GM19438 (cell line): Measurements from ENCODE around the gene SLC35B4.
"Not testable (repeated sequence)": the region's sequence is repeated elsewhere in the genome, so short reads cannot be mapped to it uniquely, and the experiment has no call there.

ENCODE experiments used
- ATAC-seq: cut with Tn5 transposase; IDR thresholded peaks from one replicate; pipeline ENCODE4 v1.9.1; 2021; ENCODE audit warnings: low read depth; ENCODE audit not compliant: unreplicated experiment

Gene SLC35B4

DNA sequence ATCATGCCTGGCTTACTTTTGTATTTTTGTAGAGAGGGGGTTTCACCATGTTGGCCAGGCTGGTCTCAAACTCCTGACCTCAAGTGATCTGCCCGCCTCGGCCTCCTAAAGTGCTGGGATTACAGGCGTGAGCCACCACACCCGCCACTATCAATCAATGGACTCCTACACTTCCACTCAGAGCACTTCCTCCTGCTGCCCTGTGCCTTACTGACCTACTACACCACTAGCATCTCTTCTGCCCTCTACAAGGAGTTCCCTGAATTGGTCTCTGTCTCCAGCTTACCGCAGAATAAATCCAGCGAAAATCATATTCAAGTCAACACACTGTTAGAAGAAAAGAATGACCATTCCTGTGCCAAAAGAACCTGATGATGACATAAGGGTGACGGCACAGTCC is 20.7 kb downstream of the SLC35B4 start:
- ATAC-seq: not testable (repeated sequence)

GRCh38 chr7:134293002-134293740 is 23.6 kb downstream of the SLC35B4 start:
- ATAC-seq: peak; percentile 100

- no peak for ATAC-seq
These were observed 26.4 kb downstream of the SLC35B4 start for GRCh38 chr7:134290286-134290685.

GRCh38 chr7:134289841-134290240 is 26.9 kb downstream of the SLC35B4 start:
- ATAC-seq: no peak

DNA sequence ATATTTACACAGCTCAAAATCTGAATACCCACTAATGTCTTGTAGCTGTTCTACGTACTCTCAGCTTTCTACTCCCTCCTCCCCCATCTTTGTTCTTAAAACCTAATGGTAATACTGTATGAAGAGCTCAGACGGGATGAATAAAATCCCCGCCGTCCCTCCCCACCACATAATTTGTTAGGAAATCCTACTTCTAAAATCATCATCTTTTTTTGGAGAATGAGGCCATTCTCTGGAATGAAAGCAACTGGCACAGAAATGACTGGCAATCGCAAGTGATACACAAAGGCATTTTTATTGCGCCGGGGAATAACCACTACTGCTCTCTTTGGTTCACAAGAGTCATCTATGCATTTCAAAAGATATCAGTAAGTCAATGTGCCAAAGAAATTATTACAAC is 27.3 kb downstream of the SLC35B4 start:
- ATAC-seq: no peak

DNA sequence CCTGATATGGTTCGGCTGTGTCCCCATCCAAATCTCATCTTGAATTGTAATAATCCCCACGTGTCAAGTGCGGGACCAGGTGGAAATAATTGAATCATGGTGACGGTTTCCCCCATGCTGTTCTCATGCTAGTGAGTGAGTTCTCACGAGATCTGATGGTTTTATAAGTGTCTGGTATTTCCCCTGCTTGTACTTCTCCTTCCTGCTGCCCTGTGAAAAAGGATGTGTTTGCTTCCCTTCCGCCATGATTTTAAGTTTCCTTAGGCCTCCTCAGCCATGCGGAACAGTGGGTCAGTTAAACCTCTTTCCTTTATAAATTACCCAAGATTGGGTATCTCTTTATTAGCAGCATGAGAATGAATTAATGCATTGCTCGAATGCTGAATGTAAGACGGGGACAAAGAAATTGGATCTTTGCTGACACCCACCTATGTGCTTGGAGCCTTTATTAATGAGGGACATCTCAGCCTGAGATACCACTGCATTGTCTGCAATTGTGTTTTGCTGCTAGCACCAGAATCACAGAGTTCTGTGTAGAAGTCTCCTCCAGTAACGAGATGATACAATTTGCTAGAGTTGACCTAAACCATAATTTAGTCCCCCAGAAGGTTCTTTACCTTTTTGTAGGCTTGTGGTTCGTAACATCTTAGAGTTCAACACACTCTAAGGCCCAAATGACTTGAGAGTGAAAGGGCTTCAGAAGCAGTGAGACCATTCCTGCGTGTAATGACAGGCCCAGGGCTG is 28.6 kb downstream of the SLC35B4 start:
- ATAC-seq: no peak

DNA sequence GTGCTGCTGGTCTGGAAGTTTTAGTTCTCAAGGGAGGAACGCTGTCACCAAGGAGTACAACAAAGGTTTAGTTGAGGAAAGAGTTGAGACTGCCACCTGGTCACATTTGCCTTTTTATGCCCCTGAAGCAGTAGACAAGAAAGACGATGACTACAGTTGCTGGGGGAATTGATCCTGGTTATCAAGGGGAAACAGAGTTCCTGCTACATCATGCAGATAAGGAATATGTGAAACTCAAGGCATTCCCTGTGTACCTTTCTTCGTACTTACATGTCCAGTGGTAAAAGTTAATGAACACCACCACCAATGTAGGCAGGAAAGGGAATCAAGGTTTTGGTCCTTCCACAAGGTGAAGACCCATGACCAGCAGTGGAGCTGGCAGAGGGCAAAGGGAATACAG is 31.8 kb downstream of the SLC35B4 start:
- no peak for ATAC-seq

DNA sequence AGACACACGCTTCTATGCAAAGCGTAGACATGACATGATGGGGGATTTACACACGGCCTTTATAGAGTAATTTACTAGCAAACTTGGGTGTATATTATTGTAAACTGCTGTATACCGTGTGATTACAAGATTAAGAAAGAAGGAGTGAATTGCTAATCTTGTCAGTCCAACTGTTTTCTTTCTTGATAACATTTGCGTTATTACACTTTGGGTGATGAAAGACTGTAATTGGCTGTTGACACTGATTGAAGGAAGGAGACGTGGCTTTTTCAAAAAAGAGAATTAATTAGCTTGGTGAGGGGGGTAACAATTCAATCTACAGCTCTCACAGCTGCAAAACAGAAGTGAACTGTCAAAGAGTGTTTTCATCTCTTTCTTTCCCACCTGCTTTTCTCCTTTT is 32.7 kb downstream of the SLC35B4 start:
- ATAC-seq: no peak

DNA sequence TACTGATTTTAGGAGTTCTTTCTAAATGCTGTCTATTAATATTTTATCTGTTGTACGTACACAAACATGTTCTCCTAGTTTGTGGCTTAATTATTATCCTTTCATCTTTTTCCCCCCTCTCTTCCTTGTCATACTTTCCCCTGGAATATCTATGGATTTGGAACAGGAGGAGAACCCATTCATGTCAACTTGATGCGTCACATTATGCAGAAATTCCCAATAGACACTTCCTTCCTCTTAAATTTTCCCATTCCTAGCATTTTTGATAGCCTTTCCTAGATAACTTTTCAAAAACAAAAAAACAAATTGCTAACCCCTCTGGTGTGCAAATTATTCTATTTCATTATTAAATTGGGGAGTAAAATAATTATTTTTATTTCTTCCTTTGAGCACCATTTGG is 36.2 kb downstream of the SLC35B4 start:
- ATAC-seq: no peak

DNA sequence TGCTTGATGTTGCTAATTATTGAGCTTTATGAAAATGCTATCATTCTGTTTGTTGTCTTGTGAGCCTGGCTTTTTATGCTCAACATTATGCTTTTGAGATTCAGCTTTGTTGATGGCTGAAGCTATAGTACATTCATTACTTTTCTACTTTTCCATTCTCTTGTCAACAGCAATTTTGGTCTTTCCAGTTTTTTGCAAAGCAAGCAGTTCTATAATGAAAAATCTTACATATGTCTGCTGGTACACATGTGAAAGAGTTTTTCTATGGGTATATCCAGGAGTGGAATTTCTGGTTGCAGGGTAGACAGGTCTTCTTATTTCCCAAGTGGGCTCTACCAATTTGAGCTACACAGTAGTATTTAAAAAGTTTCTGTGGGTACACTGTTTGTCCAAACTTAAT is 36.8 kb downstream of the SLC35B4 start:
- no peak for ATAC-seq

- no peak for ATAC-seq
These were observed 37.4 kb downstream of the SLC35B4 start for GRCh38 chr7:134279336-134279735.

DNA sequence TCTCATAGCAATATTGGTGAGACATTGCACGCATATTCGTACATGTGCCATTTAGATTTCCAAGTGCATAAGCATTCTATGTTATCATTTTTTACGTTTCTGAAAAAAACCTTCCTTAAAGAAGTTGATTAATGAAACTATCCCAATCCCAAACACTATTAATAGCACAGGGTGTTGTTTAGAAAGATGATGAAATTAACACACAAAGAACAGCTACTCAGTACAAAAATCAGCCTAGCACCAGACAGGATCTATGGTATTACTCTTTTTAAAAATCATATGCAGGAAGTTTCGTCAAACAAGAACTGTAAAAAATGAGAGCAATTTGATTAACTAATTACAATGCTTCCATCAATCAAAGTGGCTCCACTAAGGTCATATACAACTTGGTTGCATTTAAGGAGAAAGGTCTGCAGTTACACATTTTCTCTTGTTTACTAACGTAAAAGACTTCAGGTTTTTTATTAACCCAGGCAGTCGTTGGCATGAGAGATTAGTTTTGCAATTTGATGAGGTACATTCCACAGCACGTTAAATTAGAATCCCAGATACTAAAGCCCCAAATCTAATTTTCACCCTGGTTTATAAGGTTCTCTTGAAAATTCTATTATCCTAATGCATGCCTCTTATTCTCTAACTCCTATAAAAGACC is 38.1 kb downstream of the SLC35B4 start:
- no peak for ATAC-seq

- ATAC-seq: no peak
These were observed 39.8 kb downstream of the SLC35B4 start for GRCh38 chr7:134276951-134277350.

DNA sequence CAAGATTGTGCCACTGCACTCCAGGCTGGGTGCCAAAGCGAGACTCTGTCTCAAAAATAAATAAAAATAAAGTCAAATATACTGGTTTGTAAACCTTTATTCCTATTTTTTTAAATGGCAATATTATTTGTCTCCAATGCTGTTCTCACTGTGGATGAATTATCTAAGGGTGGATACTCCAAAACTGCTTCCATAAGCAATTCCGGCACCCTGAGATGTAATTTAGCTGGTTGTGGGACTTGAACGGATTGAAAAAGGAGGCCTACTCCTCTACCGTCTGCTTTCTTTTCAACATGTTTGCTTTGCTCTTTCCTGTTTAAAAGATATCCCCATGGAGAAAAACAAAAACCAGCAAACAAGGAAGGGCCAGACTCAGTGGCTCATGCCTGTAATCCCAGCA is 54.4 kb downstream of the SLC35B4 start:
- no peak for ATAC-seq

DNA sequence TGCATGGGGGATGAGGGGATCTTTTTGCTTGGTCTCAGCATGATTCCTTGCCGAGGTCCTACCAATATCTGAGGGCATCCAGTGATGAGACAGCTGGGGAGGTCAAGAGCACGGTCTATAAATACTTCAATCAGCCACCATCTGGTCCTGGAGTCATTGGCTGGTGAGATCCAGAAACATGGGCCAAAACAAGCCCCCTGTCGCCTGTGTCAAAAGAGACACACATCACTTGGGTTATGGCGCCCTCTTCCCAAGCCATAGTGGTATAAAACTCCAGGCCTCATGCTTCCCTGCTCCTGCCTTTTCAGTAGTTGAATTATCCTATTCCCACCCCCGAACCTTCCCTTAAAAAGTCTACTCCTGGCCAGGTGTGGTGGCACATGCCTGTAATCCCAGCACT is 60.9 kb downstream of the SLC35B4 start:
- no peak for ATAC-seq

DNA sequence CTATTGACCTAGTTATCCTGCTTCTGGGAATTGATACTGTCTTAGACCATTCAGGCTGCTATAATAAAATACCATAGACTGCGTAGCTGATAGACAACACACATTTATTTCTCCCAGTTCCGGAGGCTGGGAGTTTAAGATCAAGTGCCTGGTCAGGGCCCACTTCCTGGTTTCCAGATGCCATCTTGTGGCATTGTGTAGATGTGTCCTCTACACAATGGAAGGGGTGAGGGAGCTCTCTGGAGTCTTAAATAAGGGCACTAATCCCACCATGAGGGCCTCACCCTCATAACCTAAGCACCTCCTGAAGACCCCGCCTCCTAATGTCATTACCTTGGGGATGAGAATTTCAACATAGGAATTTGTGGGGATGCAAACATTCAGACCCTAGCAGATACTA is 62.4 kb downstream of the SLC35B4 start:
- no peak for ATAC-seq

DNA sequence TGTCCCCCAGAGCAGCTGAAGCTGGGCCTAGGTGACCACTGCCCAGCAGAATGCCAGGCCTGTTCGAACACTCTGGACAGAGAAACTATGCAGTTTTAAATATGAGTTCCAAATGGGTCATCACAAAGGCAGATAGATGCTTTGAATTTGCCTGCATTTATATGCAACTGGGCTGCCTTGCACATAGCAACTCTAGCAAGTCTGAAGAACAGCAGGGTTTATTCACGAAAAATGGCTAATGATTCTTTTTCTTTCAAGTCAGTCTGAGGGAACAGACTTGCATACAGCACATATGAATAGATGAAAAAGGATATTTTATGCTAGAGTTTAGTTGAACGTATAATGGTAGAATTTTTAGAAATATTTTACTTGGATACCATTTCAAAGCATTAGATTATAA is 68.5 kb downstream of the SLC35B4 start:
- ATAC-seq: no peak

DNA sequence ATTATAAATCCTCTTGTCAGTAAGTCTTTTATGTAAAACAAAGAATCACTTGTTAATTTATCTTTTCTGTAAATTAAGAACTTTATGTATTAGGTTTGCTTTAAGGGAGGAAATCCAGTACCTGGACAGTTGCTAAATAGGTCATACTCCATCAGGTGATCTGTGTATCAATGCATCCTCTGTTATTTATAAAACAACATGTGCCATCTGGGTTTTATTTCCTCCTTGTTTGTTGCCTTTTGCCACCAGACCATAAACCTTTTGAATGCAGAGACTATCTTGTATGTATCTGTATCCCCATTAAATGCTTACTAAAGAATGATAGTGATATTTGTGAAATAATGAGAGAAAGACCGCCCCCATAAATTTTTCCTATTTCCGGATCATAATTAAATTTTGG is 70.0 kb downstream of the SLC35B4 start:
- ATAC-seq: no peak

DNA sequence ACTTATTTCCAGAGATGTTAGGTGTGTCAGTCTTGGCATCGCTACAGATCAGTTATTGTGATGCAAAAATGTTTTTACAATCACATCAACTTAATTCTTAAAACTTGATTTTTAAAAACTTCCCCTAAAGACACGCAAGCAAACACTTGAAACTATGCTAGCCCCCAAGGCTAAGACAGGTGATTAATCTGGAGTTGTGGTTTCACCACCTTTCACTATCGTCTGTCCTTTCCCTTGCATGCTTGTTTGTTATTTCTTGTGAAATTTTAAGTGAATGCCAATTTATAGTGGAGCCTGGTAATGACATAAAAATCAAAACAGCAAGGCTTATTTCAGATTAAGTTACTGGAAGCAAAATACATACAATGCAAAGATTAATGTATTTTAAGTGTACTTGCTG is 70.4 kb downstream of the SLC35B4 start:
- no peak for ATAC-seq

- no peak for ATAC-seq
These were observed 71.5 kb downstream of the SLC35B4 start for GRCh38 chr7:134245253-134245652.
